HG03460 (cell line): ENCODE results near the gene PELI2.

Experiments used
- ATAC-seq: cut with Tn5 transposase; IDR thresholded peaks from one replicate; pipeline ENCODE4 v1.9.1; 2021; ENCODE audit not compliant: unreplicated experiment

The PELI2 gene

GRCh38 chr14:56118611-56119181, 485 bp downstream of the PELI2 start:
- peak; percentile 18 for ATAC-seq

DNA sequence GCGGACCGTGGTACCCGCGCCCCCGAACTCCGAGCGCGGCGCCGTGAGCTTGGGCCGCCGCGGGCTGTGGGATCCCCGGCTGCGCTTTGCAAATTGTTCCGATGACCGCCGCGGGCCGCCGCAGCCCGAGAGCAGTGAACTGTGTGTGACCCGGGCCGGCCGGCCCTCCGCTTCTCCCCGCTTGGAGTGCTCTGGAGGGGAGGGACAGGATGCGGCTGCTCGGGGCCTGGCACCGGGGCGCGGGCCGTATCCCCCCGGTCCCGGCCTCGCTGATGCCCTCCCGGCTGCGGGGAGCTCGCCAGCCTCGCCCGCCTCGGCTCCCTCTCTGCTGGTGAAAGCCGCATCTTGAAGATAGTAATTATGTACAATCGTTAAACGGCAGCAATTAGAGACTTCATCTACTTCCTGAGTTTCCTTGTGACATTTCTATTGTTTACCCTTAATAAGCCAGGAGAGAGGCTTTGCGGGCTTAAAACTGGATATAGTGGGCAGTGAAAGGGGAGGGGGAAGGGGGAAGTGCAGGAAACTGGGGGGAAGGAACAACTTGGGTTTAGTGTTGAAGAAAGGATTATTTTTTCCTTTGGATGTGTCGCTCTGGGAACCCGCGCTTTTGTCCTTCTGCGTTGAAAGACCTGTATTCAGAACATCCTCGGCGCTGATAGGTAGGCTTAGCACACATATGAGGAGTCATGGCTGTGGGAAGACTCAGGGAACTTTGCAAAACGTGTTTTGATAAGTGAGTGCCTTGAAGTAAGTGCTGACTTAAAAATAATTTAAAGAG, 1.2 kb downstream of the PELI2 start:
- ATAC-seq = peak; percentile 25

DNA sequence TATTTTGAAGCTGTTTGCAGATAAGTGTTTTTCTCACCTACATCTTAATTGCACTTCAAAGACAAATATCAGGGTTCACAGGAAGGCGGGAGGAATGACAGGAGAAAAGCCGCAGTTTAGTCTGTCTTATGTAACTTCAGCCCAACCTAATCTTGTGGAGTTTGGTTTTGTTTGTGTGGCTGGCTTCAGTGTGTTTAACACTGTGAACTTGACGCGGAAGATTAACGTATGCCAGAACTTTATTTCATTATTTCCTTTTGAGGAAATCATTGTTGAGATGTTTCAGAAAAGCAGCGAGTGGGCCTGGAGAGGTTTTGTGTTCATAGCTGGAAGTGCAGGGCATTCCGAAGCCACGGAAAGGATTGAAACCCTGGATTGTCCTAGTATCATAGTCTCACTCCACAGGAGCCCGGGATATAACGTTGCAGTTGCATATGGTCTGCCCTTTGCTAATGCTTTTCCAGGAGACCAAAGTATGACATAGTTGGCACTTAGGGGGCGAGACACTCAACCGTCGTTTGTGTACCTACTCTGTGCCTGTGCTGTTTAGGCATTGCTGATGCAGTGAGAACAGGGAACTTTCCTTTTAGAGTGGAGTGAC, 2.0 kb downstream of the PELI2 start:
- no peak for ATAC-seq

DNA sequence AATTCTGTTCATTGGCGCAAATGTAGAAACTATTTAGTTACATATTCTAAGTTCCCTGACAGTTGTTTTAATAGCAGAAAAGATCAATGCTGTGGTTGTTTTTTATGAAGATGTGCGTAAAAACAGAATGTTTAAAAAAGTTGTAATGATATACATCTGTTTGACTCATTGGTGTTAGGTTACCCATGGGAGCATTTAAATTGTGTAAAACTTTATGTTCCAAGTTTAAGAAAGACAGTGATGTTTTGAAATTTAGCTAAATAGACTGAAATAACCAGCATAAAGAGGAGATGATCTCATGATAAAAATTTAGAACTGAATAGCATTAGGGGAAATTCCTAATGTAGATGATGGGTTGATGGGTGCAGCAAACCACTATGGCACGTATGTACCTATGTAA, 3.6 kb downstream of the PELI2 start:
- ATAC-seq = no peak

GRCh38 chr14:56122301-56122700, 4.1 kb downstream of the PELI2 start:
- no peak for ATAC-seq

DNA sequence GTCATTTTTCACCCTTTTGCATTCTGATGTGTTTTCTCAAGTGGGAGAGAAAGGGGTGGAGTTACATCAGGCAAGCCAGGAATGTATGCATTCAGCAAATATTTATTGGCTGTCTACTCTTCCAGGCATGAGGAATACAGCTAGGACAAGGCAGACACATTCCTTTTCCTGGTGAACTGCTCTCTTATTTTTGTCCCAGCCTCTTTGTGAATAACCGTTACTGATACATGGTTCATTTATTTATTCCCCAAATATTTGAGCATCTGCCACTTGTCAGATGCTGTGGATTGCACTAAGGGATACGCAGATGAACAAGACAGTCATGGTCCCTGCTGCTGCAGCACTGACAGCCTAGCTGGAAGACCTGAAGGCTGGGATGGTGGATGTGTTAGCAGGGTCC, 6.1 kb downstream of the PELI2 start:
- ATAC-seq = no peak

DNA sequence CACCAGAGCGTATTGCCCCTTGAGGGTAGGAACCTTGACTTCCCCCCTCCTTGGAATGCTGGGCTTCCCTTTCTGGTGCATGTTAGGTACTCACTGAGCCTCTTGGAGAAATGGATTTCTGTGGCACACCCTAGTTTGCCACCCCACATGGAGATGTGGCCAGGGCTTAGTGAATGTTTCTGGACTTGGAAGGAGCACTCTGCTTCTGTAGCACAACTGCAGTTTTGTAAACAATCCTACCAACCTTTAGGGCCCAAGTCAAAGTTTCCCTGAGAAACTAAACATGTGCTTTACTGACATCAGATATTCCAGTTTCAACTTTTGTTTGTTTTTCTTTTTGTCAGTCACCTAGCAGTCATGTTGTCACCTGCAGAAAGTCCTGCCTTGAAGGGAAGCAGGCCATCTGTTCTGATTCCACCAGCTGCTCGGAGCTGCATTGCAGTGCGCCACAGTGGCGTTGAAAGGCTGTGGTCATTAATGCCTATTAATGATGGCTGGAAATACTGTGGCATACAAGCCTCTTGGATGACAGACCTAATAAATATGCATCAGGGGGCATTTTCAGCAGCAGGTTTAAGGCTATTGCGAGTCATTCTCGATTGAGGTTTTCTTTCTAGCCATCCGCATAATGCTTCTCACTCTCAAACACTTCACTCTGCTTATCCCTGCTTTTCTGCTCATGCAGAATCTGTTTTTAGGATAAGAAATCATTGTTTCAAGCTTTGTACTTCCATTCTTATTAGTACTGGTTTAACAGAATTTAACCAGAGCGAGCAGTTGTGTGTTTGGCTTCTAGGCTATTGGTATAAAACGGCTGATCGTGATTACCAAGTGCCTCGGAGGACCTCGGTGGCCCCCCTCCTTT, 7.8 kb downstream of the PELI2 start:
- no peak for ATAC-seq

GRCh38 chr14:56126637-56126913, 8.4 kb downstream of the PELI2 start:
- ATAC-seq = no peak

DNA sequence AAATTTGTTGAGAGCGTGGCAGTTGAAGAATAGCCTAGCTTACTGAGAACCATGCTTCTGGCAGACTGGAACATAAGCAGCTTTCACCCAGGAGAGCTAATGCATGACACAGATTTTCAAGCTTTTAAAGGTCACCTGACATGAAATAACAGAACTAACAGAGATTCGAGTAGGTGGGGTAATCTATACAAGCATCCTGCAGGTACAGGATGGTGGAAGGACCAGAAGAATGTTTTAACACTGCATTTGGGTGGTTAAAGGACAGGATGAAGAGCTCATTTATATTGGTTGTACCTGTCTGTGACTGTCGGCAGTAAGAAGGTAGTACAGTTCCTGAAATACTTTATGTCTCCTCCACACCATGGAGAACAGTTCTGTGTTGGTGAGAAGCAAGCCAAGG, 8.9 kb downstream of the PELI2 start:
- no peak for ATAC-seq

- ATAC-seq = no peak
Observed at GRCh38 chr14:56129092-56129491, 10.9 kb downstream of the PELI2 start.

DNA sequence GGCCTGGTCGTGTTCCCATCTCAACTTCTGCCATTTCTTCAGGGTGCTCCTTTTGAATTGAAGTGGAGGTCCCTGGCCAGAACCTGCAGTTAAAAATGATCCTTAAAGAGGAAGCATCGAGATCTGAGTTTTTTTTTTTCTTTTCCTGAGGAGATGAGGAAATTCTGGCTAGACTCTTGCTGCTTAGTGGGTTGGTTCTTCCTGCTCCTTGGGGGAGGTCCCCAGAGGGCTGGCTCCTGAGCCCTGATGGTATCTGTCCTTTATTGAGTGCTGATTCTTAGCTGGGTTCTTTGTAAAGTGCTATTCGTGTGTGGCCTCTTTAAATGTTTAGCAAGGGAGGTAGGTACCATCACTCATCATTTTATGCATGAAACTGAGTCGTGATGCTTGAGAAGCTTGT, 11.7 kb downstream of the PELI2 start:
- ATAC-seq = no peak

GRCh38 chr14:56131004-56131864, 13.0 kb downstream of the PELI2 start:
- no peak for ATAC-seq

DNA sequence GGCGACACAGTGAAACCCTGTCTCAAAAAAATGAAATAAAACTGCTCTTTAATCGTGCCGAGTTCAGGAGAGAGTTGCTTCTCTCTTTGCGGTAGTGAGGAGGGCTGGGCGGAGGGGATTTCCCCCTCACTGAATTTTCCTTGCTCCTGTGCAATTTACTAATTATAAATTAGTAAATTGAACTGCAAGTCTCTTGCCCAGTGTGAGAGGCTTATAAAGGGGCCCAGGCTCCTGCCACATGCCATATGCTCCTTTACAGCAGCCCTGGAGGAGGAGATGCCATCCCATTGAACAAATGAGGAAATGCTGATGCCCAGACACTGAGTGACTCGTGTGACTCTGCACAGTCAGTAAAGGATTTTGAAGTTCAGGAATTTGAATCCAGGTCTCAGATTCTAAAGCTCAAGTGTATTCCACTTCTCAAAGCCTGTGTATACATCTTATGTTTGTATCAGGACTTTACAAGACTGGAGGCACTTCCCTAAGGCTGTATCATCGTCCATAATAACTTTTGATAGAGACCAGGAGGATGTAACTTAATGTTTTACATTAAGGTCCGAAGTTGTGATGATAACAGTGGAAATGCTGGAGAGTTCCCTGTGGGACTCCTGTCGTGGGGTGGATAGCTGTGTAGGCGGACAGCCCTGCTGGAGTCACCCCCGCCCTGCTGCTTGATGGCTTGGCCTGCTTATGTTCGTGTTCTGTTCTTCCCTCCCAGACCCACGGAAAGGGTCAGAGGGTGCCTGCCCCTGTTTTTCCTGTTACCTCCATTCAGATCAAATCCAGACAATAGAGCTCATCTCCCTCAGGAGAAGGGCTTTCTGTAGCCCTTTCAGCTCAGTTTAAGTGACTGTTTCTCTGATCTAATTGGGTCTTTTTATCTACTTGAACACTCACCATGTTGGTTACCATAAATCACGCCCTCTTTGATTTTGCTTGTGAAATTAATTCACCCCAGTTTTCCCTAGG, 13.9 kb downstream of the PELI2 start:
- no peak for ATAC-seq

DNA sequence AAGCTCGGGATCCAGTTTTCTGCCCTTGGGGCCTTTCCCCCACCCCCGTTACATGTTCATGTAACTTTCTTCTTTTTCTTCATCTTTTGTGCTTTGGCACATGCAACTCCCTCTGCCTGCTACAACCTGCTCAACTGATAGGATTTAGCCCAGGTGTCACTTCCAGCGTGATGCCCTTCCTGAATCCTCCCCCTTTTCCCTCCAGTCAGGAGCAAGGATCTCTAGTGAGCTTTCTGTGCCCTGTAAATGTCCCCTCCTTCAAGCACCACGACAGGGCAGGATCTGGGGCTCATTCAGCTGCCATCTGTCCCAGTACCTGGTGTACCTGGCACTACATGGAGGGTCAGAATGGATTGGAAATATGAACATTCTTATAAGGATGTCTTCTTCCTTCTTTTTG, 15.3 kb downstream of the PELI2 start:
- no peak for ATAC-seq

DNA sequence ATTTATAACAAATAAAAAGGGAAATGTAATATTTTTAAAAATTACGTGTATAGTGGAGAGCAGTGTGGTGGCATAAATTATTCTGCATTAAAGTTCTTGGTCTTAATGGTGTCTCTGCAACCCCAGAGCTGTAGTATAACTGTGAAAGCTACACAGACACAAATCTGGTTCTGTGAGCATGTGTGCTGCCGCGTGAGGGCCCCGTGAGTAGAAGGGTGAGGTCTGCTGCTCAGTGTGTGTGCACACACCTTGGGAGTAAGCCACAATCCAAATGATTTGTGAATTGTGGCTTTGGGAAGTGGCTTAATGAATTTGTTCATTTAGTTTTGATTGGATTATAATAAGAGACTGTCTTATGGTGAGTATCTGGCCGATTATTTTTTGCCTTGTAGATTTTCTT, 16.8 kb downstream of the PELI2 start:
- ATAC-seq = no peak

- no peak for ATAC-seq
Observed at GRCh38 chr14:56135668-56136067, 17.5 kb downstream of the PELI2 start.

DNA sequence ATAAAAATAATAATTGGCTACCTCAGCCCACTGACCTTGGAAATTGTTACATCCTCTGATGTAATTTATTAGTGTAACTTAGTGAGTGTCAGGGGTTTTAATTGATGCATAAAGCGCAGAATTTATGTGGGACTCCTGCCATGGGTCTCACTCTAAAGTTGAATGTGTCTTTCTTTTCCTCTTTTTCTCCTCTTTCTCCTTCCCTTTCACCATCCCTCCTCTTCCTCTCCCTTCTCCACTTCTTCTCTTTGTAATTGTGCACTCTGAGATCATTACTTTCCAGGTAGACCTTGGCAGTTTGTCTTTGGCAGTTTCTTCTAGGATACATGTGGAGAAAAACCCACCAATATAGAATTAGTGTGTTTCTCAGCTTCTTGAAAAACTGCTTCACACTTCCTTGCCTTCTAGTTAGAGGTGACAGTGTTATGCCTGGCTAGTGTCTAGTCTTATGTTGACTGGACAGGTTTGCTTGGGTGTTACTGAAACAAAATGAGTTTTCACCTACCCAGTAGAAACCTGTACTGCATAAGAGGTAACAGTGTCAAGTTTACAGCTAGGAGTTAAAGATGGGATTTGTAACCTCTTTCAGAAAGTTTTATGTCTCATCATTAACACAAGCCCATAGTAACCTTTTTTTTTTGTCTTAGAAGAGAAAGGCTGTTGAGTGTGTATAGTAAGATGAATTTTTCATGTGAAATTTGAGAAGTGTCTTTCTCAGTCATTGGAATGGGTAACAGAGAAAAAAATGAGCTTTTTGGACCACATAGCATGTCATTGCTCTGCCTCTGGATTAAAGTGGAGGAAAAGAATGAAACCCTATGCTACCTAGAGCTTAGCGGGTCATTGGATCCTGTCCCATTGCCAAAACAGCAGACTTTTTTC, 18.6 kb downstream of the PELI2 start:
- no peak for ATAC-seq

- ATAC-seq = no peak
Observed at GRCh38 chr14:56137453-56137807, 19.2 kb downstream of the PELI2 start.

DNA sequence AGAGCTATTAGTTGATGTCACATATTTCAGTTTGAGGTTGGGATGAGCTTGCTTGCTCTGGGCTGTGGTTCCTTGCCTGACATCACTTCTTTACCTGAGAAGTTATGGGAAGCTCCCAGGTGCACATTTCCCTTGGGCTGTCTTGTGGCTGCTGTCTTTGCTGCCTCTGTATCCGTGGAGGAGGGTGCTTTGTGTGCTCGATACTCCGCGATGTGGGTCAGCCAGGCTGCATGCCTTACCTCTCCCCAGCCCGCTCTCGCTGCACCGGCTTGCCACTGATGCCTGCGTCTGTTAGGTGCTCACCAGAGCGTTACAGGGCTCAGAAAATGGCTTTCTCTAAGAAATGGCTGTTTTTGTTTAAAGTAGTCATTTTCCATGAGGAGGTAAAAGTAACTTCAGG, 19.6 kb downstream of the PELI2 start:
- no peak for ATAC-seq
